Activated naive CD4-positive, alpha-beta T cell treated with anti-CD3 and anti-CD28 coated beads for 36 hours (primary cell): ENCODE measurements around the gene ITGAE. TPM values are rescaled to one million over a fixed set of nuclear protein-coding genes. Genes with fewer than 3 reads are reported as not detected.
A peak's percentile ranks its signal among the peaks of the same experiment; 100 is the strongest.

Source experiments
- CTCF ChIA-PET: fragments of 350-600 bp; sonication (Branson Sonifier 250); formaldehyde crosslinking; loops from one replicate; lab custom pipeline; 2021; ENCODE audit warnings: antibody characterized with exemption; lab: Charles Lee
- DNase-seq: peaks from one replicate; pipeline ENCODE4 v3.0.0-alpha.2; 2020
- H3K27ac Mint-ChIP-seq: one replicate; pipeline ENCODE4 v1.8.0; 2021; ENCODE audit warnings: mild to moderate bottlenecking, mixed read lengths
- H3K27me3 Mint-ChIP-seq: one replicate; pipeline ENCODE4 v1.8.0; 2021; ENCODE audit warnings: low read depth, mixed read lengths
- H3K36me3 Mint-ChIP-seq: one replicate; pipeline ENCODE4 v1.8.0; 2021; ENCODE audit warnings: low read depth, mixed read lengths
- H3K4me1 Mint-ChIP-seq: one replicate; pipeline ENCODE4 v1.8.0; 2021; ENCODE audit warnings: low read depth, mixed read lengths
- H3K4me3 Mint-ChIP-seq: one replicate; pipeline ENCODE4 v1.8.0; 2021; ENCODE audit warnings: mild to moderate bottlenecking, moderate library complexity, mixed read lengths
- H3K9me3 Mint-ChIP-seq: one replicate; pipeline ENCODE4 v1.8.0; 2021; ENCODE audit warnings: mixed read lengths
- intact Hi-C: fragments of 100-400 bp; cut with micrococcal nuclease; formaldehyde crosslinking; loops from one replicate; pipeline ENCODE4 v1.15.1; 2023
- total RNA-seq, 2 experiments: library from RNA; stranded (reverse); gene quantifications; one replicate each; pipeline ENCODE4 v1.2.3, GENCODE V29; 2021

Gene ITGAE
- total RNA-seq, 2 experiments from 2014 or later = 31.7 to 32.4 TPM

- no peak overlapping the region for H3K4me3 Mint-ChIP-seq
- peaks cover 45% of the 10 kb centered on the region for H3K4me1 Mint-ChIP-seq
- H3K36me3 Mint-ChIP-seq = no peaks in the 10 kb centered on the region
- peaks cover 3% of the 10 kb centered on the region for H3K9me3 Mint-ChIP-seq
- no peaks in the 10 kb centered on the region for H3K27me3 Mint-ChIP-seq
- CTCF ChIA-PET = interaction anchor here (0.7 to 1.4 kb wide), 3 partner anchors 29 to 98 kb away, joined by 3 to 5 read pairs (median 3); no protein-coding TSS in a partner anchor
- intact Hi-C loops = no loop called here
- no peak for DNase-seq
- no peak overlapping the region for H3K27ac Mint-ChIP-seq
Measured at GRCh38 chr17:3766779-3767178, 34.2 kb downstream of the ITGAE start.

- H3K4me1 Mint-ChIP-seq = peaks cover 42% of the 10 kb centered on the region
- H3K27me3 Mint-ChIP-seq = no peaks in the 10 kb centered on the region
- H3K27ac Mint-ChIP-seq = peak overlapping the region; percentile 83
- H3K9me3 Mint-ChIP-seq = peaks cover 3% of the 10 kb centered on the region
- H3K4me3 Mint-ChIP-seq = peak overlapping the region; percentile 28
- intact Hi-C loops = no loop called here
- CTCF ChIA-PET = interaction anchor here (0.7 to 1.2 kb wide), 2 partner anchors 28 to 99 kb away, joined by 3 to 5 read pairs; no protein-coding TSS in a partner anchor
- no peak for DNase-seq
- H3K36me3 Mint-ChIP-seq = no peaks in the 10 kb centered on the region
Measured at GRCh38 chr17:3765981-3766380, 35.0 kb downstream of the ITGAE start.

GRCh38 chr17:3763777-3764170 lies 37.2 kb downstream of the ITGAE start:
- CTCF ChIA-PET = interaction anchor here (1.3 to 1.4 kb wide), 2 partner anchors 26 to 82 kb away, joined by 3 to 4 read pairs; partner anchors contain the start of gene NCBP3
- no peak overlapping the region for H3K4me3 Mint-ChIP-seq
- H3K36me3 Mint-ChIP-seq = no peaks in the 10 kb centered on the region
- H3K9me3 Mint-ChIP-seq = peaks cover 9% of the 10 kb centered on the region
- no peak for DNase-seq
- peaks cover 34% of the 10 kb centered on the region for H3K4me1 Mint-ChIP-seq
- no peaks in the 10 kb centered on the region for H3K27me3 Mint-ChIP-seq
- peak overlapping the region; percentile 42 for H3K27ac Mint-ChIP-seq
- intact Hi-C loops = loop anchor here (1.0 to 2.0 kb wide), 2 partner anchors 26 to 27 kb away; no protein-coding TSS in a partner anchor

- peak; percentile 60 for DNase-seq
- peaks cover 9% of the 10 kb centered on the region for H3K9me3 Mint-ChIP-seq
- H3K27ac Mint-ChIP-seq = peak overlapping the region; percentile 42
- peaks cover 34% of the 10 kb centered on the region for H3K4me1 Mint-ChIP-seq
- CTCF ChIA-PET = interaction anchor here (0.6 to 1.3 kb wide), 2 partner anchors 26 to 48 kb away, joined by 3 to 4 read pairs; no protein-coding TSS in a partner anchor
- H3K36me3 Mint-ChIP-seq = no peaks in the 10 kb centered on the region
- no peak overlapping the region for H3K4me3 Mint-ChIP-seq
- no peaks in the 10 kb centered on the region for H3K27me3 Mint-ChIP-seq
- intact Hi-C loops = loop anchor here (1.0 to 2.0 kb wide), 2 partner anchors 26 to 28 kb away; no protein-coding TSS in a partner anchor
Measured at GRCh38 chr17:3762922-3763776, 37.8 kb downstream of the ITGAE start.

GRCh38 chr17:3761918-3762380 lies 39.0 kb downstream of the ITGAE start:
- H3K4me1 Mint-ChIP-seq = peaks cover 34% of the 10 kb centered on the region
- intact Hi-C loops = loop anchor here (2.0 kb wide), 1 partner anchor 29 kb away; no protein-coding TSS in a partner anchor
- no peak for DNase-seq
- no peak overlapping the region for H3K4me3 Mint-ChIP-seq
- no peak overlapping the region for H3K27ac Mint-ChIP-seq
- H3K36me3 Mint-ChIP-seq = no peaks in the 10 kb centered on the region
- CTCF ChIA-PET = interaction anchor here (0.6 to 2.4 kb wide), 3 partner anchors 24 to 47 kb away, joined by 3 to 11 read pairs (median 3); no protein-coding TSS in a partner anchor
- H3K27me3 Mint-ChIP-seq = no peaks in the 10 kb centered on the region
- peaks cover 8% of the 10 kb centered on the region for H3K9me3 Mint-ChIP-seq

GRCh38 chr17:3761036-3761917 lies 39.7 kb downstream of the ITGAE start:
- DNase-seq = no peak
- peaks cover 29% of the 10 kb centered on the region for H3K4me1 Mint-ChIP-seq
- CTCF ChIA-PET = interaction anchor here (0.6 to 2.4 kb wide), 5 partner anchors 8 to 141 kb away, joined by 3 to 11 read pairs (median 3); no protein-coding TSS in a partner anchor
- no peaks in the 10 kb centered on the region for H3K27me3 Mint-ChIP-seq
- no peak overlapping the region for H3K27ac Mint-ChIP-seq
- H3K9me3 Mint-ChIP-seq = peaks cover 6% of the 10 kb centered on the region
- intact Hi-C loops = no loop called here
- no peak overlapping the region for H3K4me3 Mint-ChIP-seq
- no peaks in the 10 kb centered on the region for H3K36me3 Mint-ChIP-seq

DNA sequence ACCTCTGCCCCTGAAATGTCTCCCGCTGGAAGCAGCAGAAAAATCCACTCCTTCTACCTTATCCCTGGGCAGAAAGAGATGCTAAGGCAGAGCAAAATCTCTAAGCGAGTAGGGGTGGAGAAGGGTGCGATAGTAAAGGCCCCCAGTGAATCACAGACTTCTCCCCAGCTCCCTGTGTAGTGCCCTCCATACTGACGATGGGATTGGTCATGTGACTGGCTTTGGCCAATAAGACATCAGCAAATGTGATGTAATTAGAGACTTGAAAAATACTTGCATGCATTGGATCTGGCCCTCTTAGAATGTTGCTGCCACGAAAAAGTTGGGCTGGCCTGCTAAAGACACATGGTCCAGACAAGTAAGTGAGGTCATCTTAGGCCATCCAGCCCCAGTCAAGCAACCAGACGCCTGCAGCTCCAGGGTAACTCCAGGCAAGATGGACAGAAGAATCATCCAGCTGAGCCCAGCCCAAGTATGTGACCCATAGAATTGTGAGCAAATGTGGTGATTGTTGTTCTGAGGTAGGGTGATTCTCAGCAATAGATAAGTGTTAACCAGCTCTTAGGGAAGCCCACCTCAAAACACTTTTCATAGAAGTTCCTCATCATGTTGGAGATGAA lies 41.3 kb downstream of the ITGAE start:
- Mint-ChIP-seq H3K36me3 (no peaks in the 10 kb centered on the region), H3K27me3 (no peaks in the 10 kb centered on the region), H3K4me3 (no peak overlapping the region), H3K4me1 (peaks cover 17% of the 10 kb centered on the region), H3K27ac (no peak overlapping the region), H3K9me3 (peaks cover 6% of the 10 kb centered on the region)
- intact Hi-C loops = no loop called here
- no peak for DNase-seq
- CTCF ChIA-PET = interaction anchor here (1.0 to 2.4 kb wide), 3 partner anchors 12 to 67 kb away, joined by 3 to 11 read pairs (median 6); no protein-coding TSS in a partner anchor

GRCh38 chr17:3755335-3756030 lies 45.5 kb downstream of the ITGAE start:
- intact Hi-C loops = loop anchor here (2.0 kb wide), 1 partner anchor 17 kb away; no protein-coding TSS in a partner anchor
- H3K27ac Mint-ChIP-seq = peak overlapping the region; percentile 59
- H3K4me3 Mint-ChIP-seq = peak overlapping the region; percentile 63
- peaks cover 6% of the 10 kb centered on the region for H3K9me3 Mint-ChIP-seq
- no peaks in the 10 kb centered on the region for H3K27me3 Mint-ChIP-seq
- H3K36me3 Mint-ChIP-seq = no peaks in the 10 kb centered on the region
- no peak for DNase-seq
- CTCF ChIA-PET = interaction anchor here (1.6 kb wide), 1 partner anchor 18 kb away, joined by 8 read pairs; no protein-coding TSS in a partner anchor
- peaks cover 17% of the 10 kb centered on the region for H3K4me1 Mint-ChIP-seq

GRCh38 chr17:3754458-3755334 lies 46.3 kb downstream of the ITGAE start:
- DNase-seq = peak; percentile 80
- no peaks in the 10 kb centered on the region for H3K36me3 Mint-ChIP-seq
- peak overlapping the region; percentile 63 for H3K4me3 Mint-ChIP-seq
- peaks cover 23% of the 10 kb centered on the region for H3K4me1 Mint-ChIP-seq
- peaks cover 1% of the 10 kb centered on the region for H3K9me3 Mint-ChIP-seq
- H3K27me3 Mint-ChIP-seq = no peaks in the 10 kb centered on the region
- H3K27ac Mint-ChIP-seq = no peak overlapping the region
- CTCF ChIA-PET = interaction anchor here (1.6 kb wide), 1 partner anchor 17 kb away, joined by 8 read pairs; no protein-coding TSS in a partner anchor
- intact Hi-C loops = loop anchor here (2.0 kb wide), 1 partner anchor 16 kb away; no protein-coding TSS in a partner anchor

- DNase-seq = no peak
- Mint-ChIP-seq H3K4me1 (peaks cover 25% of the 10 kb centered on the region), H3K36me3 (no peaks in the 10 kb centered on the region), H3K9me3 (no peaks in the 10 kb centered on the region), H3K27ac (no peak overlapping the region), H3K27me3 (no peaks in the 10 kb centered on the region), H3K4me3 (no peak overlapping the region)
- intact Hi-C loops = loop anchor here (2.0 kb wide), 1 partner anchor 15 kb away; no protein-coding TSS in a partner anchor
- CTCF ChIA-PET = interaction anchor here (0.9 kb wide), 1 partner anchor 13 kb away, joined by 3 read pairs; no protein-coding TSS in a partner anchor
Measured at GRCh38 chr17:3754066-3754457, 46.9 kb downstream of the ITGAE start.
